Caco-2 (cell line): ENCODE data around the gene BZW2. TPM values are rescaled to one million over a fixed set of nuclear protein-coding genes. Genes with fewer than 3 reads are reported as not detected.

Experiments used
- BruUV-seq: library from RNA; stranded (reverse); fragments of 400-500 nt; replicated peaks from 2 replicates; lab custom pipeline; 2021; lab: Mats Ljungman, UMichigan
- CTCF ChIA-PET: fragments of 300-600 bp; sonication (Branson Sonifier 250); formaldehyde crosslinking; loops from one replicate; lab custom pipeline; 2022; ENCODE audit warnings: antibody characterized with exemption; lab: Charles Lee
- POLR2A ChIA-PET: fragments of 300-600 bp; sonication (Branson Sonifier 250); formaldehyde crosslinking; loops from one replicate; lab custom pipeline; 2022; ENCODE audit warnings: antibody characterized with exemption; lab: Charles Lee
- DNase-seq, 2 experiments: peaks; one replicate each; pipeline versions ENCODE4 v3.0.0 to v3.0.0-alpha.2; 2020 to 2022
- H3K27me3 ChIP-seq: replicated peaks from 2 replicates; pipeline ENCODE4 v1.6.0; 2011; ENCODE audit warnings: low read length; ENCODE audit not compliant: control insufficient read depth, insufficient read depth
- H3K36me3 ChIP-seq: 2 replicates; pipeline ENCODE4 v1.5.1; 2011; ENCODE audit warnings: low read length; ENCODE audit not compliant: control insufficient read depth, insufficient read depth
- H3K4me1 ChIP-seq: fragments of 250-450 bp; sonication (Bioruptor Pico); 2 replicates; pipeline ENCODE4 v1.5.1; 2020; ENCODE audit warnings: mild to moderate bottlenecking
- H3K4me3 ChIP-seq: 2 replicates; pipeline ENCODE4 v1.5.1; 2011; ENCODE audit warnings: low read depth, mild to moderate bottlenecking, control low read depth, low read length
- H3K9me3 ChIP-seq: fragments of 250-450 bp; sonication (Bioruptor Pico); 2 replicates; pipeline ENCODE4 v1.5.1; 2020; ENCODE audit warnings: mild to moderate bottlenecking, moderate library complexity
- H3K27ac Mint-ChIP-seq: one replicate; pipeline ENCODE4 v1.8.0; 2022; ENCODE audit warnings: mixed read lengths; ENCODE audit not compliant: unreplicated experiment
- H3K27me3 Mint-ChIP-seq: one replicate; pipeline ENCODE4 v1.8.0; 2022; ENCODE audit warnings: mixed read lengths; ENCODE audit not compliant: insufficient read depth, unreplicated experiment
- H3K36me3 Mint-ChIP-seq: one replicate; pipeline ENCODE4 v1.8.0; 2022; ENCODE audit warnings: mild to moderate bottlenecking, mixed read lengths; ENCODE audit not compliant: insufficient read depth, unreplicated experiment
- H3K4me1 Mint-ChIP-seq: one replicate; pipeline ENCODE4 v1.8.0; 2022; ENCODE audit warnings: low read depth, mixed read lengths; ENCODE audit not compliant: unreplicated experiment
- H3K4me3 Mint-ChIP-seq: one replicate; pipeline ENCODE4 v1.8.0; 2022; ENCODE audit warnings: mild to moderate bottlenecking, moderate library complexity, mixed read lengths; ENCODE audit not compliant: unreplicated experiment
- H3K9me3 Mint-ChIP-seq: one replicate; pipeline ENCODE4 v1.8.0; 2022; ENCODE audit warnings: mixed read lengths; ENCODE audit not compliant: unreplicated experiment
- intact Hi-C: fragments of 100-400 bp; cut with micrococcal nuclease; formaldehyde crosslinking; loops from one replicate; pipeline ENCODE4 v1.10.0; 2022; ENCODE audit not compliant: unreplicated experiment
- total RNA-seq: library from RNA; stranded (reverse); gene quantifications from 2 replicates; pipeline ENCODE4 v1.2.3, GENCODE V29; 2022
- TF ChIP-seq, protein P1 (sequence below), 2 experiments: fragments of 200-600 bp in 1 of 2; IDR thresholded peaks; 1 replicate in 1 of 2; 2 replicates in 1 of 2; pipeline versions ENCODE4 v1.5.1 to v1.8.0; 2011 to 2022; ENCODE audit warnings: antibody characterized with exemption in 1 of 2, control low read depth in 1 of 2, inconsistent platforms in 1 of 2, low read depth in 1 of 2, low read length in 1 of 2, mild to moderate bottlenecking in 1 of 2, moderate library complexity in 1 of 2; ENCODE audit not compliant: insufficient read depth in 1 of 2, severe bottlenecking in 1 of 2, unreplicated experiment in 1 of 2

The BZW2 gene
- total RNA-seq, 1 experiment from 2014 or later, result 148 TPM

DNA sequence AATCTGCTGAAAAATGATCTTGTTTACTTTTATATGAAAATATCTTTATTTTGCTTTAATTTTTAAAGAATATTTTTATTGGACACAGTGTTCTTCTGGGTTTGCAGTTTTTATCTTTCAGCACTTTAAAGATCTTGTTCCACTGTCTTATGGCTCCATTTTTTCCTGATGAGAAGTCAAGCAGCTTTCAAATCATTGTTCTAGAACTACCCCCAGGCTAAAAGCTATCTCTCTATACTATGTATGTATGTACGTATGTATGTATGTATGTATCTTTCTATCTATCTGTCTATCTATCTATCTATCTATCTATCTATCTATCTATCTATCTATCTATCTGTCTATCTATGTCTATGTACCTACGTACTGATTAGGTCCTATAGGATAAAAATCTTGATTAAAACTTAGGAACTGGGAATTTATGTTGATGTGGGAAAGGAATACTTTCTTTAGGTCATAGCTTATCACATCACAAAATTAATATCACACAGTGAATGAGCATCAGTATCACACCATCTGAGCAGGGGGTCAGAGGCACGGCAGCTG, 72.2 kb downstream of the BZW2 start:
- intact Hi-C loops, result loop anchor here (2.0 kb wide), 1 partner anchor 23 kb away; no protein-coding TSS in a partner anchor

DNA sequence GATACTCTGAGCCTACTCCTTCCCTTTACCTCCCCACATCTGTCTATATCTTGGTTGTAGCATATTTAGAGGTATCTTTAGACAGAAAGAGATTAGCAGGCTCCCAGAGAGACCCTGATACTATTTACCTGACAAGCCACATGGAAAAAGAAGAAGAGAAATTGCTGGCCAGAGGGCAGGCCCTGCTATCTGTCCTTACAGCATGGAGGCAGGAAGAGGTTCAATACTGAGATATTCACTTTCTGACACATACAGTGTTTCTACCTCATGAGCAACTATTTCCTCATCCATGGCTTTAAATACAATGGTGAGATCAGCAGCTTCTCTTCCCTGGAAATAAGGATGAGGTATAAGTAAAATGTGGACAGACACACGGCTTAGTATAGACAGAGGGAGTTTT, 73.7 kb downstream of the BZW2 start:
- Mint-ChIP-seq H3K27ac (peak overlapping the region; percentile 93), H3K9me3 (no peaks in the 10 kb centered on the region), H3K27me3 (no peaks in the 10 kb centered on the region), H3K4me1 (peaks cover 32% of the 10 kb centered on the region), H3K36me3 (peaks cover 10% of the 10 kb centered on the region), H3K4me3 (peak overlapping the region; percentile 46)
- CTCF ChIA-PET, result no interaction called here
- Histone ChIP-seq H3K36me3 (no peaks in the 10 kb centered on the region), H3K4me3 (no peak overlapping the region), H3K9me3 (no peaks in the 10 kb centered on the region), H3K4me1 (peaks cover 30% of the 10 kb centered on the region), H3K27me3 (no peaks in the 10 kb centered on the region)
- POLR2A ChIA-PET, result no interaction called here
- no peak for DNase-seq
- intact Hi-C loops, result loop anchor here (1.0 to 2.0 kb wide), 4 partner anchors 21 to 128 kb away; partner anchors contain the start of gene TSPAN13
- BruUV-seq, result no TSS peak
- TF ChIP-seq, protein P1, sequence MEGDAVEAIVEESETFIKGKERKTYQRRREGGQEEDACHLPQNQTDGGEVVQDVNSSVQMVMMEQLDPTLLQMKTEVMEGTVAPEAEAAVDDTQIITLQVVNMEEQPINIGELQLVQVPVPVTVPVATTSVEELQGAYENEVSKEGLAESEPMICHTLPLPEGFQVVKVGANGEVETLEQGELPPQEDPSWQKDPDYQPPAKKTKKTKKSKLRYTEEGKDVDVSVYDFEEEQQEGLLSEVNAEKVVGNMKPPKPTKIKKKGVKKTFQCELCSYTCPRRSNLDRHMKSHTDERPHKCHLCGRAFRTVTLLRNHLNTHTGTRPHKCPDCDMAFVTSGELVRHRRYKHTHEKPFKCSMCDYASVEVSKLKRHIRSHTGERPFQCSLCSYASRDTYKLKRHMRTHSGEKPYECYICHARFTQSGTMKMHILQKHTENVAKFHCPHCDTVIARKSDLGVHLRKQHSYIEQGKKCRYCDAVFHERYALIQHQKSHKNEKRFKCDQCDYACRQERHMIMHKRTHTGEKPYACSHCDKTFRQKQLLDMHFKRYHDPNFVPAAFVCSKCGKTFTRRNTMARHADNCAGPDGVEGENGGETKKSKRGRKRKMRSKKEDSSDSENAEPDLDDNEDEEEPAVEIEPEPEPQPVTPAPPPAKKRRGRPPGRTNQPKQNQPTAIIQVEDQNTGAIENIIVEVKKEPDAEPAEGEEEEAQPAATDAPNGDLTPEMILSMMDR (IDR thresholded peaks at IDR 0.05; ENCODE audit: insufficient read depth in 1 of 2, low read depth in 1 of 2, low read length in 1 of 2, severe bottlenecking in 1 of 2, unreplicated experiment in 1 of 2), result no peak

More for the DNA sequence above, 72.2 kb downstream of the BZW2 start:
- BruUV-seq, result no TSS peak
- TF ChIP-seq, protein P1 (IDR thresholded peaks at IDR 0.05; ENCODE audit: insufficient read depth in 1 of 2, low read depth in 1 of 2, low read length in 1 of 2, severe bottlenecking in 1 of 2, unreplicated experiment in 1 of 2), result no peak
- no peaks in the 10 kb centered on the region for H3K9me3 ChIP-seq
- ChIA-PET CTCF (no interaction called here), POLR2A (no interaction called here)
- no peaks in the 10 kb centered on the region for H3K9me3 Mint-ChIP-seq
- H3K4me3 ChIP-seq, result no peak overlapping the region
- peaks cover 30% of the 10 kb centered on the region for H3K4me1 Mint-ChIP-seq
- no peaks in the 10 kb centered on the region for H3K36me3 ChIP-seq
- H3K4me3 Mint-ChIP-seq, result no peak overlapping the region
- DNase-seq, result no peak
- H3K27me3 Mint-ChIP-seq, result no peaks in the 10 kb centered on the region
- peaks cover 30% of the 10 kb centered on the region for H3K4me1 ChIP-seq
- no peaks in the 10 kb centered on the region for H3K27me3 ChIP-seq
- H3K36me3 Mint-ChIP-seq, result peaks cover 10% of the 10 kb centered on the region
- peak overlapping the region; percentile 93 for H3K27ac Mint-ChIP-seq

DNA sequence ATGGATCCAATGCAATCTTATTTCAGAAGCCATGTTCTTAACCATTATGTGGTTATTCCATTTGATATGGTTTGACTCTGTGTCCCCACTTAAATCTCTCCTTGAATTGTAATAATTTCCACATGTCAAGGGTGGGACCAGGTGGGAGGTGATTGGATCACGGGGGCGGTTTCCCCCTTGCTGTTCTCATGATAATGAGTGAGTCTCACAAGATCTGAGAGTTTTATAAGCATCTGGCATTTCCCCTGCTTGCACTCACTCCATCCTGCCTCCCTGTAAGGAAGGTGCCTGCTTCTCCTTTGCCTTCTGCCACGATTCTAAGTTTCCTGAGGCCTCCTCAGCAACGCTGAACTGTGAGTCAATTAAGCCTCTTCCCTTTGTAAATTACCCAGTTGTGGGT, 75.6 kb downstream of the BZW2 start:
- H3K4me1 ChIP-seq, result peaks cover 38% of the 10 kb centered on the region
- peaks cover 10% of the 10 kb centered on the region for H3K36me3 Mint-ChIP-seq
- no peaks in the 10 kb centered on the region for H3K36me3 ChIP-seq
- H3K4me1 Mint-ChIP-seq, result peaks cover 37% of the 10 kb centered on the region
- no TSS peak for BruUV-seq
- TF ChIP-seq, protein P1 (IDR thresholded peaks at IDR 0.05; ENCODE audit: insufficient read depth in 1 of 2, low read depth in 1 of 2, low read length in 1 of 2, severe bottlenecking in 1 of 2, unreplicated experiment in 1 of 2), result no peak
- no peaks in the 10 kb centered on the region for H3K9me3 ChIP-seq
- no peaks in the 10 kb centered on the region for H3K27me3 ChIP-seq
- no peak overlapping the region for H3K4me3 Mint-ChIP-seq
- ChIA-PET CTCF (no interaction called here), POLR2A (interaction anchor here (0.6 kb wide), 1 partner anchor 8 kb away, joined by 8 read pairs; no protein-coding TSS in a partner anchor)
- DNase-seq, result no peak
- no peaks in the 10 kb centered on the region for H3K27me3 Mint-ChIP-seq
- intact Hi-C loops, result no loop called here
- H3K4me3 ChIP-seq, result no peak overlapping the region
- no peak overlapping the region for H3K27ac Mint-ChIP-seq
- H3K9me3 Mint-ChIP-seq, result no peaks in the 10 kb centered on the region
